HG03139 (cell line): ENCODE results near the gene USP28.
"Not testable (repeated sequence)": the region's sequence is repeated elsewhere in the genome, so short reads cannot be mapped to it uniquely, and the experiment has no call there.

ENCODE experiments used
- ATAC-seq: cut with Tn5 transposase; IDR thresholded peaks from one replicate; pipeline ENCODE4 v1.9.1; 2021; ENCODE audit not compliant: unreplicated experiment

The USP28 gene

DNA sequence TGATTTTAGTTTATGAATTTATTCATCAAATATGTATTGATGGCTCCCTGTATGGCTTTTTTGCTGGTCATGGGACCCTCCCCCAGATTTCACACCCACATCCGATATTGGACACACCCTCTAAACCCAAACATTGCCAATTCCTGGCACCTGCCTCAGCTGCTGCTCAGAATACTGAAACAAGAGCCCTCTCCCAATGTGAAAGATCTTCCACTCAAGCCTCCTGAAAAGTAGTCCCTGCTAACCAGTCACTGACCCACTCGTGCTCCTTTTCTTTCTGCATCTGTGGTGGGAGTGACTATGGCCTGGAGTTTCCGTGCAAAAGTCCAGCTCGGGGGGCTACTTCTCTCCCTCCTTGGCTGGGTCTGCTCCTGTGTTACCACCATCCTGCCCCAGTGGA is 95.9 kb downstream of the USP28 start, which contains the start of gene CLDN25:
Gene CLDN25 (plus strand): TSS at position 301 of the 400 bp plus-strand sequence. CDS start 0 bp downstream, at position 301.
- no peak for ATAC-seq

DNA sequence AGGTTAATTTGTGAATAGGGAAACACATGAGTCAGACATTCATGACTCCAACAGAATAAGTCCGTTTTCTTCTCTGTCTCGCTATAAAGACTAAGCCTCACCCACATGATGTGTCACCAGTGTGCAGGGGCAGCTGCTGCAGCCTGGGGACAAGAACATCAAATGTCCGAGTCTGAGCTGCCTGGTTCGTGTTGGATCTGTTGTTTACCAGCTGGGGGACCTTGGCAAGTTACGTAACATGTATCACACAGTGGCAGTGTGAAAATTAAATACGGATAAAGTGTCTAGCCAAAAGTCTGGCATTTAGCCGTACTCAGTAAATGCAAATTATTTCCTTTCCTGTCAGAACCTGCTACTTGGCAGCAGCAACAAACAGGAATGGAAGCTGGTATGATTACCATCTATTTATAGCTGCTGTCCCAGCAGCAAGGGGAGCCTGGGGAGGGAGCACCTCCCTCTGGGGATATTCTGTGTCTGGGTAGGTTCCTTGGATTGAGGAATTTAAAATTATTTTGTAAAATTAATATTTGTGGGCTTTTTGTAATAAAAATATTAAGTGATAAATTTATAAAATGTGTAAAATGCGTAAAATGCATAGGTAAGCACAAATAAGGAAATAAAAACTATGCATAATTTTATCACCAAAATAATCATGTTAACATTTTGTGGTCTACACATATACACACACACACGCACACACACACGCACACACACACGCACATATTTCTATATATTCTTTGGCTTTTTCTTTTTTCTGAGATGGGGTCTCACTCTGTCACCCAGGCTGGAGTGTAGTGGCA is 97.1 kb downstream of the USP28 start:
- ATAC-seq = no peak

DNA sequence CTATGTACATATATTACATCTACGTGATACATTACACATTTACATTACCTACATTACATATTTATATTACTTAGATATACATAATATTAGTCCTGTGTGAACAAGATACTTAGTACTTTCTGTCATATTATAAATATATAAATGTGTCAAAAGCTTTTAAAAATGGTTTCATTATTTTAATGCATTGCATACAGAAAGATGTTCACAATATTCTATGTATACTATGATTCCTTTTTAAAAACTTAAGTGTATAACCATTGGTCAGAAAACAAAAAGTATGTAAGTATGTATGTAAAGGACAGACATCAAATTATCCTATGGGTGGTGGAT is 101.2 kb downstream of the USP28 start:
- ATAC-seq = no peak

DNA sequence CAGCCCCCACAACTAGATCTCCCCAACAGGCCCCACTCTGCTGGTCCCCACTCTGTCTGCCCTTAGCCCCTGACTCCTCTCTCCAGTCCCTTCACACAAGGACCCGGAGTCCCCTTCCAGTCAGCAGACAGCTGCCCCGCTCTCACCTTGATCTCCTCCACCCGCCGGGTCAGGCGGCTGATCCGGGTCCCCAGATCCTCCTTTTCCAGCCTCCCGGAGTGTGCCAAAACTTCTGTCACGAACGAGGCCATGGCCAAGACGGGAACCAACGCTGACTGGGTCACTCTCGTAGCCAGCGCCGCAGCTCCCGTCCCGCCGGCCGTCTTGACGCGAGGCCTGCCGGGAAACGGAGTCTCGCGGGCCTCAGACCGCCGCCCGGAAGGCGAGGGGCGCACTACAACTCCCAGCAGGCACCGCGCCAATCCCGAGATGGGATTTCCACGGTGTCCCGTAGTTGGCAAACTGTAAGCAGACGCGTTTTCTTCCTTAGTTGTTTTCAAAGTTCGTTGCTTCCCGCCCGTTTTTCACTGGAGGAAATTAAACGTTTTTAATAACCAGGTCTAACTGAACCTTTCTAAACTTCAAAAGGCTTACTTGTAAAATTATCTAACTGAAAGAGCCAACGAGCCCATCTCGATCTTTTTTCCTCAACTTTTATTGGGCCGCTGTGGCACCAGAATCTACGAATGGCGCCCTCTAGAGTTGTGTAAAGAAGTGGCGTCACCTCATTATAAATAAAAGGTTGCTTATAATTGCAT is 101.8 kb downstream of the USP28 start, which contains the start of gene ZW10:
Gene ZW10 (minus strand): TSS at position 277 of the 758 bp plus-strand sequence. CDS start 26 bp downstream, at position 251.
- peak; percentile 100 for ATAC-seq

DNA sequence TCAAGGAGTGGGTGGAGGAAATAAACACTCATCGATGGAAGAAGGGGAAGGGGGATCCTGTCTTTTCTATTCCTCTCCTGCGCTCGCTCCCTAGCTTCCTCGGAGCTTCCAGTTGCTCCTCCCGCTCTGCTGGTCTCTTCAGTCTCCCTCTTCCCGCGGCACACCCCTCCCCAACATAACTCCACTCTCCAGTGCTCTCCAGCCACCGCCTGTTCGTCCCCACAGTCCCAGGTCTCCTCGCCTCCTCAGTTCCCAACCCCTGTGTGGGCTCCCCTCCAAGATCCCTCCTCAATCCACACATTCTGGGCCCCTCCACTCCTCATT is 102.3 kb downstream of the USP28 start:
- ATAC-seq = no peak

DNA sequence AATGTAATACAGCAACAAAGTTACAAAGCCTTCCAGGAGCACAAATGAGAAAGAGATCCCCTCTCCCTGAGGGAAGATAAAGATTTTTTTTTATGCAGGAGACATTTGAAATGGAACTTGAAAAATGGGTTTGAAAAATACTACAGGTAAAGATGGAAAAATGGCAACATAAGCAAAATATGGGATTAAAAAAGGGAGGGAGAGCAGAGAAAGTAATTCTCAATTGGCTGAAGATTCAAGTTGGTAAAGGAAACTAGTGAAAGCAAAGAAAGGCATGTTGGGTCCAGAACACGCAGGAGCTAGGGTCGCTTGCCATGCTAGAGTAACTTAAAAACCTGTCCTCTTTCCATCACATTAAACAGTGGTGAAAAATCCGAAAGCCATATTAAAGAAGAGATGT is 103.4 kb downstream of the USP28 start:
- ATAC-seq = no peak

DNA sequence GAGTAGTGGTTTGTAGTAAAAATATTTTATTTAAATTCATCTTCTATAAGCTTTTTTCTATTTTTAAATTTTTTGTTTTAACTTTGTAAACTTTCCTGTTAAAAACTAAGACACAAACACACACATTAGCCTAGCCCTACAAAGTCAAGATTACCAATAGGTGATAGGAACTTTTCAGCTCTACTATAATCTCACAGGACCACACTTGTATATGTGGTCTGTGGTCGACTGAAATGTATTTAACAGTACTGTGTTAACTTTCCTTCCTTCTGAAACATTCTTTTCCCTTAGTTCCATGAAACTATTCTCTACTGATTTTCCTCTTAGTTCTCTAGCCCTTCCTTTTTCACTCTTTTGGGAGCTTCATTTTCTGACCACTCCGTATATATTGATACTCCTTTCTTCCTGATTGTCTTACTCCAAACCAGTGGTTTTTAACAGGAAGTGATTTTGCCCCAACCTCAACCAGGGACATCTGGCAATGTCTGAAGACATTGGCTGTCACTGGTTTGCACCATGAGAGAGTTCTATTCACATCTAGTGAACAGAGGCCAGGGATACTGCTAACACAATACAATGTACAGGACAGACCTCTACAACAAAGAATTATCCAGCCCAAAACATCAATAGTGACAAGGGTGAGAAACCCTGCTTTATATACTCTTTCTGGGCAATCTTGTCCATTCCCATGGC is 110.7 kb downstream of the USP28 start:
- ATAC-seq = no peak

DNA sequence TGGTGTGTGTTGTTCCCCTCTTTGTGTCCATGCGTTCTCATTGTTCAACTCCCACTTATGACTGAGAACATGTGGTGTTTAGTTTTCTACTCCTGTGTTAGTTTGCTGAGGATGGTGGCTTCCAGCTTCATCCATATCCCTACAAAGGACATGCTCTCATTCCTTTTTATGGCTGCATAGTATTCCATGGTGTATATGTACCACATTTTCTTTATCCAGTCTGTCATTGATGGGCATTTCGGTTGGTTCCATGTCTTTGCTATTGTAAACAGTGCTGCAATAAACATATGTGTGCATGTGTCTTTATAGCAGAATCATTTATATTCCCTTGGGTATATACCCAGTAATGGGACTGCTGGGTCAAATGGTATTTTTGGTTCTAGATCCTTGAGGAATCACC is 112.3 kb downstream of the USP28 start:
- not testable (repeated sequence) for ATAC-seq

DNA sequence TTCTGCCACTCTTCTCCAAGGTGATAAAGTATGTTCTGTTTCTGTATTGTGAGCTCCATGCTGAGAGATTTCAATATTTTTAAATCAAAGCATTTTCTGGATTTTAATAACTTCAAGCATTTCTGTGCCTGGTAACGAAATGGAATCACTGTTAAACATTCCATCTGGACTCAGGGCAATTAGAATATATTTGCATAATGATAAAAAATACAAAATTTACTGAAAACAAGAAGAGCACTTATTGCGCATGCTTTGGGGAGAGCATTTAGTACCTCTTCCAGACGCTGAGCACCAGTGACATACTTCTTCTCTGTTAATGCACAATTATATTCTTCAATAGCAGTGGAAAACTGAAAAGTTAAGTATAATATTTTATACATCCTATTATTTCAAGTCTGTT is 115.1 kb downstream of the USP28 start:
- ATAC-seq = no peak

DNA sequence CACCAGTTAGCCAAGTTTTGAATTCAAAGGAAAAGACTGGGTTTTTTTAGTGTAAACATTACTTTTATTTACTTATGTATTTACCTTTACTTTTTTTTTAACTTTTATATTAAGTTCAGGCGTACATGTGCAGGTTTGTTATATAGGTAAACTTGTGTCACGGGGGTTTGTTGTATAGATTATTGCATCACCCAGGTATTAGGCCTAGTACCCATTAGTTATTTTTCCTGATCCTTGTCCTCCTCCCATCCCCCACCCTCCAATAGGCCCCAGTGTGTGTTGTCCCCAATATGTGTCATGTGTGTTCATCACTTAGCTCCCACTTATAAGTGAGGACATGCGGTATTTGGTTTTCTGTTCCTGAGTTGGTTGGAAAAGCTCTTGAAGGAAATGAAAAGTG is 122.4 kb downstream of the USP28 start:
- no peak for ATAC-seq
